Vagina (tissue), 2 donors: Measurements from ENCODE around the gene APLN. TPM values are rescaled to one million over a fixed set of nuclear protein-coding genes. Genes with fewer than 3 reads are reported as not detected.
A peak's percentile ranks its signal among the peaks of the same experiment; 100 is the strongest.

Experiments
- DNase-seq, 2 donors: peaks; one replicate each; pipeline ENCODE4 v3.0.0-alpha.2; 2017; ENCODE audit errors: extremely low spot score in 2 of 2
- H3K27ac ChIP-seq: fragments of 200-600 bp; sonication (generic); one replicate; pipeline ENCODE4 v1.5.1; 2019
- H3K27me3 ChIP-seq: fragments of 200-600 bp; sonication (generic); one replicate; pipeline ENCODE4 v1.5.1; 2019
- H3K36me3 ChIP-seq, 2 donors: fragments of 200-600 bp; sonication (generic); one replicate each; pipeline ENCODE4 v1.5.1; 2017 to 2019
- H3K4me1 ChIP-seq: fragments of 200-600 bp; sonication (generic); one replicate; pipeline ENCODE4 v1.5.1; 2019
- H3K4me3 ChIP-seq, 2 donors: fragments of 200-600 bp; sonication (generic); 1 replicate in 1 of 2; 2 replicates in 1 of 2; pipeline ENCODE4 v1.5.1; 2016 to 2019
- H3K9me3 ChIP-seq: fragments of 200-600 bp; sonication (generic); one replicate; pipeline ENCODE4 v1.5.1; 2019
- CTCF ChIP-seq, 3 experiments: fragments of 450-650 bp in 2 of 3; fragments of 200-600 bp in 1 of 3; sonication (generic) in 1 of 3; IDR thresholded peaks; one replicate each; pipeline ENCODE4 v1.5.1; 2017 to 2019; ENCODE audit warnings: antibody characterized with exemption in 3 of 3, mild to moderate bottlenecking in 2 of 3, moderate library complexity in 2 of 3
- POLR2A ChIP-seq, 2 donors: fragments of 450-650 bp; IDR thresholded peaks; one replicate each; pipeline ENCODE4 v1.6.1; 2017; ENCODE audit warnings: antibody characterized with exemption in 2 of 2, mild to moderate bottlenecking in 2 of 2, moderate library complexity in 2 of 2
- POLR2AphosphoS5 ChIP-seq, 2 donors: sonication (generic); formaldehyde crosslinking; IDR thresholded peaks; one replicate each; pipeline ENCODE4 v1.9.0; 2017; ENCODE audit warnings: antibody characterized with exemption in 2 of 2, mild to moderate bottlenecking in 2 of 2, low read depth in 1 of 2; ENCODE audit not compliant: insufficient read depth in 1 of 2
- intact Hi-C: fragments of 100-400 bp; cut with DNase I; formaldehyde crosslinking; loops from one replicate; pipeline ENCODE4 v1.15.1; 2023
- total RNA-seq: library from RNA; depleted of rRNA; stranded (reverse); fragments of >200 nt; gene quantifications from one replicate; pipeline ENCODE4 v1.2.3, GENCODE V29; 2016

APLN gene
- total RNA-seq, 1 donor from 2014 or later: not detected

- H3K27ac ChIP-seq: no peak overlapping the region
- TF ChIP-seq POLR2A (IDR thresholded peaks at IDR 0.05) (no peak), POLR2AphosphoS5 (IDR thresholded peaks at IDR 0.05; ENCODE audit: insufficient read depth in 1 of 2, low read depth in 1 of 2) (no peak), CTCF (IDR thresholded peaks at IDR 0.05) (no peak)
- DNase-seq: no peak
- intact Hi-C loops: no loop called here
- no peaks in the 10 kb centered on the region for H3K4me1 ChIP-seq
- H3K9me3 ChIP-seq: no peaks in the 10 kb centered on the region
- no peak overlapping the region for H3K4me3 ChIP-seq
- no peaks in the 10 kb centered on the region for H3K36me3 ChIP-seq
- H3K27me3 ChIP-seq: no peaks in the 10 kb centered on the region
These were observed 41.2 kb downstream of the APLN start for GRCh38 chrX:129613596-129613995.

GRCh38 chrX:129612396-129612795 is 42.4 kb downstream of the APLN start:
- no peak for TF ChIP-seq POLR2AphosphoS5 (IDR thresholded peaks at IDR 0.05; ENCODE audit: insufficient read depth in 1 of 2, low read depth in 1 of 2)
- TF ChIP-seq POLR2A (IDR thresholded peaks at IDR 0.05): no peak
- TF ChIP-seq CTCF (IDR thresholded peaks at IDR 0.05): no peak
- intact Hi-C loops: no loop called here
- DNase-seq: no peak
- Histone ChIP-seq H3K9me3 (no peaks in the 10 kb centered on the region), H3K27ac (no peak overlapping the region), H3K4me3 (no peak overlapping the region), H3K27me3 (no peaks in the 10 kb centered on the region), H3K4me1 (peaks cover 3% of the 10 kb centered on the region), H3K36me3 (no peaks in the 10 kb centered on the region)

GRCh38 chrX:129609395-129609794 is 45.4 kb downstream of the APLN start:
- no peak overlapping the region for H3K27ac ChIP-seq
- H3K36me3 ChIP-seq: no peaks in the 10 kb centered on the region
- no peak overlapping the region for H3K4me3 ChIP-seq
- TF ChIP-seq POLR2A (IDR thresholded peaks at IDR 0.05): no peak
- TF ChIP-seq POLR2AphosphoS5 (IDR thresholded peaks at IDR 0.05; ENCODE audit: insufficient read depth in 1 of 2, low read depth in 1 of 2): no peak
- no peak for TF ChIP-seq CTCF (IDR thresholded peaks at IDR 0.05)
- no peak for DNase-seq
- intact Hi-C loops: no loop called here
- no peaks in the 10 kb centered on the region for H3K27me3 ChIP-seq
- no peaks in the 10 kb centered on the region for H3K9me3 ChIP-seq
- H3K4me1 ChIP-seq: peaks cover 8% of the 10 kb centered on the region

- no peak overlapping the region for H3K27ac ChIP-seq
- H3K36me3 ChIP-seq: no peaks in the 10 kb centered on the region
- intact Hi-C loops: no loop called here
- no peaks in the 10 kb centered on the region for H3K27me3 ChIP-seq
- peaks cover 16% of the 10 kb centered on the region for H3K4me1 ChIP-seq
- no peak for DNase-seq
- TF ChIP-seq POLR2A (IDR thresholded peaks at IDR 0.05) (no peak), POLR2AphosphoS5 (IDR thresholded peaks at IDR 0.05; ENCODE audit: insufficient read depth in 1 of 2, low read depth in 1 of 2) (no peak), CTCF (IDR thresholded peaks at IDR 0.05) (no peak)
- H3K4me3 ChIP-seq: no peak overlapping the region
- no peaks in the 10 kb centered on the region for H3K9me3 ChIP-seq
These were observed 46.3 kb downstream of the APLN start for GRCh38 chrX:129608496-129608895.

GRCh38 chrX:129606918-129607317 is 47.8 kb downstream of the APLN start:
- no peaks in the 10 kb centered on the region for H3K9me3 ChIP-seq
- no peak for DNase-seq
- H3K4me1 ChIP-seq: peaks cover 16% of the 10 kb centered on the region
- H3K27ac ChIP-seq: no peak overlapping the region
- intact Hi-C loops: no loop called here
- TF ChIP-seq CTCF (IDR thresholded peaks at IDR 0.05) (peak; percentile 74 to 89 (median 85)), POLR2AphosphoS5 (IDR thresholded peaks at IDR 0.05; ENCODE audit: insufficient read depth in 1 of 2, low read depth in 1 of 2) (no peak), POLR2A (IDR thresholded peaks at IDR 0.05) (no peak)
- no peak overlapping the region for H3K4me3 ChIP-seq
- no peaks in the 10 kb centered on the region for H3K27me3 ChIP-seq
- no peaks in the 10 kb centered on the region for H3K36me3 ChIP-seq
